ENCODE measurements around the gene CDNF. TPM values are rescaled to one million over a fixed set of nuclear protein-coding genes. Genes with fewer than 3 reads are reported as not detected.

The CDNF gene
- polyA plus RNA-seq, 1 experiment = 1.7 TPM

- H3K27me3 ChIP-seq (ENCODE audit: control insufficient read depth, insufficient read depth, low read length) = no peaks in the 10 kb centered on the region
- no peak for DNase-seq (ENCODE audit: low read depth, low spot score)
- no peak for TF ChIP-seq CTCF (IDR thresholded peaks at IDR 0.05; ENCODE audit: low read depth, low read length)
- H3K27ac ChIP-seq (ENCODE audit: low read depth, low read length) = no peak overlapping the region
- ChIA-PET POLR2A (no interaction called here), CTCF (interaction anchor here (0.5 to 3.8 kb wide), 5 partner anchors 13 to 631 kb away, joined by 3 to 22 read pairs (median 4); no protein-coding TSS in a partner anchor)
- H3K9me3 ChIP-seq (ENCODE audit: control insufficient read depth, insufficient read depth, low read length) = peaks cover 7% of the 10 kb centered on the region; the same call in 1 of the 2 replicates
- no peak overlapping the region for H3K4me3 ChIP-seq (ENCODE audit: low read depth, low read length)
These were observed 1.6 kb downstream of the CDNF start for GRCh38 chr10:14836208-14836607.

- H3K4me3 ChIP-seq (ENCODE audit: low read depth, low read length) = no peak overlapping the region
- TF ChIP-seq CTCF (IDR thresholded peaks at IDR 0.05; ENCODE audit: low read depth, low read length) = no peak
- H3K27ac ChIP-seq (ENCODE audit: low read depth, low read length) = no peak overlapping the region
- H3K9me3 ChIP-seq (ENCODE audit: control insufficient read depth, insufficient read depth, low read length) = no peaks in the 10 kb centered on the region; the same call in 1 of the 2 replicates
- no peak for DNase-seq (ENCODE audit: low read depth, low spot score)
- no peaks in the 10 kb centered on the region for H3K27me3 ChIP-seq (ENCODE audit: control insufficient read depth, insufficient read depth, low read length)
- POLR2A ChIA-PET = no interaction called here
- CTCF ChIA-PET = no interaction called here
These were observed 4.7 kb downstream of the CDNF start for GRCh38 chr10:14833106-14833505.

- Histone ChIP-seq H3K27me3 (ENCODE audit: control insufficient read depth, insufficient read depth, low read length) (no peaks in the 10 kb centered on the region), H3K4me3 (ENCODE audit: low read depth, low read length) (no peak overlapping the region), H3K9me3 (ENCODE audit: control insufficient read depth, insufficient read depth, low read length) (no peaks in the 10 kb centered on the region), H3K27ac (ENCODE audit: low read depth, low read length) (no peak overlapping the region)
- TF ChIP-seq CTCF (IDR thresholded peaks at IDR 0.05; ENCODE audit: low read depth, low read length) = no peak
- DNase-seq (ENCODE audit: low read depth, low spot score) = no peak
- ChIA-PET POLR2A (interaction anchor here (0.6 kb wide), 1 partner anchor 391 kb away, joined by 7 read pairs; no protein-coding TSS in a partner anchor), CTCF (interaction anchor here (0.6 to 1.7 kb wide), 2 partner anchors 150 to 327 kb away, joined by 5 read pairs; no protein-coding TSS in a partner anchor)
These were observed 11.6 kb downstream of the CDNF start for GRCh38 chr10:14826076-14826829.

GRCh38 chr10:14823966-14824365 is 13.9 kb downstream of the CDNF start:
- no peak overlapping the region for H3K4me3 ChIP-seq (ENCODE audit: low read depth, low read length)
- ChIA-PET CTCF (interaction anchor here (0.5 to 3.8 kb wide), 21 partner anchors 13 to 384 kb away, joined by 3 to 43 read pairs (median 4); partner anchors contain the start of genes CDNF, HSPA14 and MSANTD7), POLR2A (interaction anchor here (0.8 kb wide), 1 partner anchor 235 kb away, joined by 3 read pairs; no protein-coding TSS in a partner anchor)
- TF ChIP-seq CTCF (IDR thresholded peaks at IDR 0.05; ENCODE audit: low read depth, low read length) = no peak
- H3K27me3 ChIP-seq (ENCODE audit: control insufficient read depth, insufficient read depth, low read length) = no peaks in the 10 kb centered on the region
- no peak for DNase-seq (ENCODE audit: low read depth, low spot score)
- no peak overlapping the region for H3K27ac ChIP-seq (ENCODE audit: low read depth, low read length)
- no peaks in the 10 kb centered on the region for H3K9me3 ChIP-seq (ENCODE audit: control insufficient read depth, insufficient read depth, low read length)
